BE2C (cell line): Measurements from ENCODE around the gene GDI1.

Source experiments
- DNase-seq: peaks from one replicate; pipeline ENCODE4 v3.0.0-alpha.2; 2020
- H3K27me3 ChIP-seq: fragments of 250-450 bp; sonication (Bioruptor Pico); 2 replicates; pipeline ENCODE4 v1.5.1; 2020; ENCODE audit warnings: mild to moderate bottlenecking
- H3K36me3 ChIP-seq: fragments of 250-450 bp; sonication (Bioruptor Pico); 2 replicates; pipeline ENCODE4 v1.5.1; 2020; ENCODE audit warnings: mild to moderate bottlenecking
- H3K4me1 ChIP-seq: fragments of 250-450 bp; sonication (Bioruptor Pico); 2 replicates; pipeline ENCODE4 v1.5.1; 2020
- H3K4me3 ChIP-seq: 2 replicates; pipeline ENCODE4 v1.5.1; 2011; ENCODE audit warnings: low read depth, low read length
- H3K9me3 ChIP-seq: fragments of 250-450 bp; sonication (Bioruptor Pico); 2 replicates; pipeline ENCODE4 v1.5.1; 2020
- CTCF ChIP-seq: IDR thresholded peaks from 2 replicates; pipeline ENCODE4 v1.5.1; 2012; ENCODE audit warnings: mild to moderate bottlenecking, low read depth, low read length

Gene GDI1

GRCh38 chrX:154478728-154479622 is 42.0 kb downstream of the GDI1 start, which contains the start of gene LAGE3:
LAGE3 (minus strand) TSS chrX:154479281; CDS start chrX:154478915, 366 bp downstream.
- Histone ChIP-seq H3K27me3 (no peaks in the 10 kb centered on the region), H3K4me1 (no peaks in the 10 kb centered on the region), H3K4me3 (peak within 1 kb of the TSS; percentile 55), H3K36me3 (no peaks in the 10 kb centered on the region), H3K9me3 (no peaks in the 10 kb centered on the region)
- DNase-seq, result peak; percentile 93
- TF ChIP-seq CTCF, result no peak

GRCh38 chrX:154481195-154481594 is 44.2 kb downstream of the GDI1 start:
- TF ChIP-seq CTCF, result no peak
- no peaks in the 10 kb centered on the region for H3K4me1 ChIP-seq
- H3K4me3 ChIP-seq, result no peak overlapping the region
- no peak for DNase-seq
- H3K27me3 ChIP-seq, result no peaks in the 10 kb centered on the region
- no peaks in the 10 kb centered on the region for H3K9me3 ChIP-seq
- peaks cover 13% of the 10 kb centered on the region for H3K36me3 ChIP-seq

GRCh38 chrX:154481911-154482601 is 45.1 kb downstream of the GDI1 start:
- H3K4me3 ChIP-seq, result no peak overlapping the region
- no peak for TF ChIP-seq CTCF
- DNase-seq, result no peak
- no peaks in the 10 kb centered on the region for H3K9me3 ChIP-seq
- peaks cover 13% of the 10 kb centered on the region for H3K36me3 ChIP-seq
- H3K27me3 ChIP-seq, result no peaks in the 10 kb centered on the region
- H3K4me1 ChIP-seq, result no peaks in the 10 kb centered on the region

GRCh38 chrX:154482786-154483185 is 45.8 kb downstream of the GDI1 start:
- H3K27me3 ChIP-seq, result no peaks in the 10 kb centered on the region
- no peak for DNase-seq
- H3K4me1 ChIP-seq, result no peaks in the 10 kb centered on the region
- H3K4me3 ChIP-seq, result no peak overlapping the region
- TF ChIP-seq CTCF, result no peak
- no peaks in the 10 kb centered on the region for H3K9me3 ChIP-seq
- peaks cover 13% of the 10 kb centered on the region for H3K36me3 ChIP-seq

GRCh38 chrX:154483325-154483724 is 46.4 kb downstream of the GDI1 start:
- no peak for DNase-seq
- Histone ChIP-seq H3K9me3 (no peaks in the 10 kb centered on the region), H3K27me3 (no peaks in the 10 kb centered on the region), H3K4me1 (no peaks in the 10 kb centered on the region), H3K36me3 (peaks cover 13% of the 10 kb centered on the region), H3K4me3 (no peak overlapping the region)
- TF ChIP-seq CTCF, result no peak
